ENCODE data around the gene ZNF296. TPM values are rescaled to one million over a fixed set of nuclear protein-coding genes. Genes with fewer than 3 reads are reported as not detected.
"Not testable (repeated sequence)": the region's sequence is repeated elsewhere in the genome, so short reads cannot be mapped to it uniquely, and the experiment has no call there.

Gene ZNF296
- total RNA-seq, 1 donor from 2014 or later: 5.8 TPM

DNA sequence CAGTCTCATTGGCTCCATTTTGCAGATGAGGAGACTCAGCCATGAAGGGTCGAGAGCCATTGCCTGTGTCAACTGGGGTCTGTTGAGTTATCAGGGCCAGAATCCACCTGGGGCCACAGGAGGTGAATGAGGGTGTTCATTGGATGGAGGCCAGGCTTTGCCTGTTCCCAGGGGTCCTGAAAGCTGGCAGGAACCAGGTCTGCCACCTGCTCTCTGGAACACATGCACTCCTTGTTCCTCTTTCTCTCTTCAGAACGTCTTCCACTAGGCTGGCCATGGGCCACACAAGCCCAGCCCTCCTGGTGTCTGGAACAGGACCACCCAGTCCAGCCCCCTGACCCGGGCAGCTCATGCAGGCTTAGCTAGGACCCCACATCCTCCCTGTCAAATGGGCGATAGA is 37.8 kb upstream of the ZNF296 start:
- intact Hi-C loops (cut with micrococcal nuclease): no loop called here
- no peak for DNase-seq (ENCODE audit: low spot score)
- no peaks in the 10 kb centered on the region for H3K36me3 Mint-ChIP-seq (ENCODE audit: low read depth)
- H3K4me3 Mint-ChIP-seq (ENCODE audit: low read depth): no peak overlapping the region
- peaks cover 44% of the 10 kb centered on the region for H3K4me1 Mint-ChIP-seq (ENCODE audit: low read depth)
- H3K9me3 Mint-ChIP-seq: no peaks in the 10 kb centered on the region
- no peak overlapping the region for H3K27ac Mint-ChIP-seq
- H3K27me3 Mint-ChIP-seq (ENCODE audit: low read depth): no peaks in the 10 kb centered on the region

DNA sequence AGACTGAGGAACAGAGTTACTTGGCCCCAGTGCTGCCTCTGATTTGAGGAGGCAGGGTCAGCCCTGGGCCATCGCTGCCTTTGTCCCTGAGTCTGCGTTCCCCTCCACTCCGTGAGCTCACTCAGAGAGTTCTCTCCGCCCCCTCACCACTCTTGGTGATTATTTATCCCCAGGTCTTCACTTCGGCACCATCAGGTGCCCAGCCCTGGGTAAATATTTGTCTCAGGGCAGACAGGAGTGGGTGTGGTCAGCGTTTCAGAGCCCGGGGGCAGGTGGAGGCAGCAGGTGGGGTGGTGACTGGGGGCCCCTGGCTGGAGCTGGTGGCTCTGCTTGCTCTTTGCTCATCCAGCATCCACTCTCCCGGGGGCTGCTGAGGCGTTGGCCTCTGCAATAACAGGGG is 37.4 kb upstream of the ZNF296 start:
- Mint-ChIP-seq H3K36me3 (ENCODE audit: low read depth) (no peaks in the 10 kb centered on the region), H3K27me3 (ENCODE audit: low read depth) (no peaks in the 10 kb centered on the region), H3K4me1 (ENCODE audit: low read depth) (peaks cover 40% of the 10 kb centered on the region), H3K9me3 (no peaks in the 10 kb centered on the region), H3K4me3 (ENCODE audit: low read depth) (no peak overlapping the region), H3K27ac (no peak overlapping the region)
- intact Hi-C loops (cut with micrococcal nuclease): no loop called here
- DNase-seq (ENCODE audit: low spot score): no peak

DNA sequence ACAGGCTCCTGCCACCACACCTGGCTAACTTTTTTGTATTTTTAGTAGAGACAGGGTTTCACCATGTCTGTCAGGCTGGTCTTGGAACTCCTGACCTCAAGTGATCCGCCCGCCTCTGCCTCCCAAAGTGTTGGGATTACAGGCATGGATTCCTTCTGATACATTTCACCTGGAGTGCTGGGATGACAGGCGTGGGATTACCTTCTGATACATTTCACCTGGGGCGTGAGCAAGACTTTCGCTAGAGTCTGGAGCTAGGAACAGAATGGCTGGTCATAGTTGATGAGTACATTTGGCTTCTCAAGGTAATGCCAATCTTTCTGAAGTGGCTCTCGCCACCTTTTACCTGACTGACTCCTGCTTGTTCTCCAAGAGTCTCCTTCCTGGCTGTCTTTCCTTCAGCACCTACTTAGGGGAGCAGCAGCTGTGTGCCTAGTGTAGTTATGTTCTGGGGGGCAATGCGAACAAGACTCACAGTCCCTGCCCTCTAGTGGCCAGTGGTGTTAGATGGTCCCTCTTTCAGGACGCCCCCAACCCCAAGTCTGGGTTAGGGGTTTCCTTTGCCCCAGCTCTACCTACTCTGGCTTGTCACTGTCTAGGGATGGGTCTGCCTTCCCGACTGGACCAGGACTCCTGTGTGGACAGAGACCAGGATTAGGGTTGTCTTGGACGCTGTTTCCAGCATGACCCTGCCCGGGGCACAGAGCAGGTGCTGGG is 36.0 kb upstream of the ZNF296 start:
- Mint-ChIP-seq H3K36me3 (ENCODE audit: low read depth) (no peaks in the 10 kb centered on the region), H3K27ac (no peak overlapping the region), H3K4me3 (ENCODE audit: low read depth) (no peak overlapping the region), H3K27me3 (ENCODE audit: low read depth) (no peaks in the 10 kb centered on the region), H3K9me3 (no peaks in the 10 kb centered on the region), H3K4me1 (ENCODE audit: low read depth) (peaks cover 27% of the 10 kb centered on the region)
- no peak for DNase-seq (ENCODE audit: low spot score)
- intact Hi-C loops (cut with micrococcal nuclease): no loop called here

DNA sequence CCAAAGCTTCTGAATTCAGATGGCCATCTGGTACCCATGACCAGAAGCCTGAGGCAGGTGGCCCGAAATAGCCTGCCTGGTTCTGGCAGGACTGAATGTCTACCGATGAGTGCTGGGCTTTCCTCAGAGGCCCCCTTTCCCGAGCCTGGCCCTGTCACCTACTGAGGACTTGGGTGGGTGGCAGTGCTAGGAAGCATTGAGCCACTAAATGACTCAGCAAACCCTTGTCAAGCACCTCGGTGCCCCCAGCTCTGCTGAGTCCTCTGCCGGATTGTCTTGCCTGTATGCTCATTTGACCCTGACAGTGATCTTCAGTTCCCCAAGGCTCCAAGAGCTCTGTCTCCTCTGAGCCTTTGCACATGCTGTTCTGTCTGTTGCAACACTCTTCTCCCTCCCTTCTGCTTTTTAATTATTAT is 34.6 kb upstream of the ZNF296 start:
- Mint-ChIP-seq H3K27ac (no peak overlapping the region), H3K4me1 (ENCODE audit: low read depth) (peaks cover 15% of the 10 kb centered on the region), H3K9me3 (no peaks in the 10 kb centered on the region), H3K36me3 (ENCODE audit: low read depth) (no peaks in the 10 kb centered on the region), H3K4me3 (ENCODE audit: low read depth) (no peak overlapping the region), H3K27me3 (ENCODE audit: low read depth) (no peaks in the 10 kb centered on the region)
- no peak for DNase-seq (ENCODE audit: low spot score)
- intact Hi-C loops (cut with micrococcal nuclease): no loop called here

DNA sequence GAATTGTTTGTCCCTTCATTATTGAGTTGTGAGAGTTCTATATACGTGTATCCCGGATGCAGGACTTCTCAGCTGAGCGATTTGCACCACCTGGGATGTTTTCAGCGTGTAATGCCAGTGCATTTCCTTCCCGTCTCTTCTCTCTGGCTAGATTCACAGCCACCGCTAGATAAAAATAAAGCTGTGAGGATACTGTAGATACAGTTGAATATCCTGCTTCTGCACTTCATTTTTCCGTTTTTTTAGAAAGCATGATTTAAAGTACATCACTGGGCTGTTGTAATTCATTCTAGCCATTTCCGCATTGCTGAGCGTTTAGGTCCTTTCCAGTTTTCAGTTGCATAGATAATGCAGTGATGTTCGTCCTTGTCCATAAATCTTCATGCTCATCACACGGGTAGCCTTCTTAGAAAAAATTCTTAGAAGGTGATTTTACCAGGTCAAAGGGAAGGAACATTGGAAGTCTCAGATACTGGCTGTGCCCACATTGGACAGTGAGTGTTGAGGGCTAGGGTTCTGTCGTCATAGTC is 31.4 kb upstream of the ZNF296 start:
- Mint-ChIP-seq H3K9me3 (no peaks in the 10 kb centered on the region), H3K4me1 (ENCODE audit: low read depth) (peaks cover 23% of the 10 kb centered on the region), H3K27ac (no peak overlapping the region), H3K27me3 (ENCODE audit: low read depth) (no peaks in the 10 kb centered on the region), H3K4me3 (ENCODE audit: low read depth) (no peak overlapping the region), H3K36me3 (ENCODE audit: low read depth) (no peaks in the 10 kb centered on the region)
- no peak for DNase-seq (ENCODE audit: low spot score)
- intact Hi-C loops (cut with micrococcal nuclease): no loop called here

DNA sequence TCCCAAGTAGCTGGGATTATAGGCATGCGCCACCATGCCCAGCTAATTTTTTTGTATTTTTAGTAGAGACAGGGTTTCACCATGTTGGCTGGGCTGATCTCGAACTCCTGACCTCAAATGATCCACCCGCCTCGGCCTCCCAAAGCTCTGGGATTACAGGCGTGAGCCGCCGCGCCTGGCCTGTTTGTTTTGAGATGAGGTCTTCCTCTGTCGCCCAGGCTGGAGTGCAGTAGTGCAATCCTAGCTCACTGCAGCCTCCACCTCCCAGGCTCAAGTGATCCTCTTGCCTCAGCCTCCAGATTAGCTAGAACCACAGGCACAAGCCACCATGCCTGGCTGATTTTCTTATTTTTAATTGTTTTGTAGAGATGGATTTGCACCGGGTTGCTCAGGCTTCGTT is 30.1 kb upstream of the ZNF296 start:
- H3K9me3 Mint-ChIP-seq; intact Hi-C loops (cut with micrococcal nuclease); H3K4me3 Mint-ChIP-seq (ENCODE audit: low read depth); DNase-seq (ENCODE audit: low spot score); H3K27me3 Mint-ChIP-seq (ENCODE audit: low read depth); H3K36me3 Mint-ChIP-seq (ENCODE audit: low read depth); H3K27ac Mint-ChIP-seq: not testable (repeated sequence)
- H3K4me1 Mint-ChIP-seq (ENCODE audit: low read depth): peaks cover 21% of the 10 kb centered on the region

DNA sequence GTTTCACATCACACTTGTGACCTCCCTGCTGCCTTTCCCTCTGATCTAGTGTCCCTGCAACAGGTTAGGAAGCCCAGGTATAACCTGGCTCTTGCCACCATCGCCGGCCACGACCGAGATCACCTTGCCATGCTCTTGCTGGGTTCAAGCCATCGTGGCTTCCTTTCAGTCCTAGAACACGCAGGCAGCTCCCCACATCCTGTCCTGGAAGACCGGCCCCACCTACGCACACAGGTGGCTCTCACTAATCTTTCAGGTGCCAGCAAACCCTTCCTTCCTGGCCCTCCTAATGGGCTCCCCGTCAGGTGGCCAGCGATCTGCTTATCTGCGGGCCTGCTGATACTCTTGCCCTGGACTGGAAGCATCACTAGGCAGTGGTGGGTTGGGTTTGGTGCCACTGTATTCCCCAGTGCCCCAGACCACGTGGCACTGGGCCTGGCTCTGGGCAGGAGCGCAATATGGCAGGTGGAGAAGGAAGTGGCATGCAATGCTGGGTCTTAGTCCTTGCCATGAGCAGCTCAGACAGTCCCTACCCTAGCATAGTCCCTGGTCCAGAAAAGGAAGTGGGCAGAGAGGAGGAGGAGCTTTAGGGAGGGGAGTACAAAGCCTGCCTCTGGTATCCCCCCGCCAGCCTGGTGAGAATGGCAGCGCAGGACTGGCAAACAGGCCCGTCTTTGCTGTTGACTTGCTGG is 28.5 kb upstream of the ZNF296 start:
- Mint-ChIP-seq H3K27ac (peak overlapping the region; percentile 42), H3K4me1 (ENCODE audit: low read depth) (peaks cover 15% of the 10 kb centered on the region), H3K9me3 (no peaks in the 10 kb centered on the region), H3K27me3 (ENCODE audit: low read depth) (no peaks in the 10 kb centered on the region), H3K4me3 (ENCODE audit: low read depth) (no peak overlapping the region), H3K36me3 (ENCODE audit: low read depth) (no peaks in the 10 kb centered on the region)
- no peak for DNase-seq (ENCODE audit: low spot score)
- intact Hi-C loops (cut with micrococcal nuclease): no loop called here

DNA sequence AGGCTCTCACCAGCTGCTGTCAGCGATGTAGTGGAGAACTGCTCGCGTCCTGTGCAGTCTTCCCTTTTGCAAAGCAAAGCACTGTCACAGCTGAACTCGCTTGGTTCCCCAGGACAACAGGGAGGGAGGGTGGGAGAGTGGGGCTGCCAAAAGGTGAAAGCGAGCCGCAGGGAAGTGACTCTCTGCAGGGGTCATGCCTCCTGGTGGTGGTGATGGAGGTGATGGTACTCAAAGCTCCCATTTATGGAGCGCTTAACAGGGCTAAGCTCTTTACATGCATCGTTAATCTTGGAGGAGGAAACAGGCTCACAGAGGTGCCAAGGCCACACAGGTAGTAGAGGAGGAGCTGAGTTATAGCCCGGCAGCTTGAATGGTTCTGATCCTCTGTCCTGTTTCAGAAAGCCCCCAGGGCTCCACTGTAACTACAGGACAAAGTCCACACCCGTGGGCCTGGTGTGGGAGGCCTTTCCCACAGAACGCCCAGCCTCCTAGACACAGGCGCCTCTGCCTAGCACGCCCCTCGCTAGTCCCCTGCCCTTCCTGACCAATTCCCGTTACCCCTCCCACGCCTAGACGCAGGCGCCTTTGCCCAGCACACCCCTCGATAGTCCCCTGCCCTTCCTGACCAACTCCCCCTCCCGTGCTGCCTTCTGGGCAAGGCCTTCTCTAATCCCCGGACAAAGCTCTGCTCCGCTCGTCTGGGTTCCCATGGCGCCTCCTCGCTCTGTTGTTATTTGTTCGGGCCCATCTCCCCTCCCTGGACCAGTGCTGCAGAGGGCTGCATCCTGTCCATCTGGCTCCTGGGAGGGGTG is 27.4 kb upstream of the ZNF296 start:
- H3K27me3 Mint-ChIP-seq (ENCODE audit: low read depth): no peaks in the 10 kb centered on the region
- peaks cover 19% of the 10 kb centered on the region for H3K4me1 Mint-ChIP-seq (ENCODE audit: low read depth)
- no peak overlapping the region for H3K4me3 Mint-ChIP-seq (ENCODE audit: low read depth)
- no peaks in the 10 kb centered on the region for H3K9me3 Mint-ChIP-seq
- DNase-seq (ENCODE audit: low spot score): no peak
- intact Hi-C loops (cut with micrococcal nuclease): no loop called here
- no peak overlapping the region for H3K27ac Mint-ChIP-seq
- no peaks in the 10 kb centered on the region for H3K36me3 Mint-ChIP-seq (ENCODE audit: low read depth)

DNA sequence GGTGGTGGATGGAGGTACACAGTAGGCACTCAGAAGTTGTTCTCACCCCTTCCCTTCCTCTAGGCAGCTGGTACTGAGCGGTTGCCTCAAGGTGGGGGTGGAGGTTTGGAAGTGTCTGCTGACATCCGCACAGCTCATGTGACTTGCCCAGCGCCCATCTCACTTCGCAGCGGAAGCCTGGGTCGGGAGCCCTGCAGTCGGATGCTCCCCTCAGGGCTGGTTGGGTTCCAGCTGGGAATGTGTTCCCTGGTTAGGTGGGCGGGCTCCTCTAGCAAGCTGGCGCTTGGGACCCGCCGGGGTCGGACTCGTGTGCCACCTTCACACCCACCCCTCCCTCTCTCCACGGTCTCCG is 26.9 kb upstream of the ZNF296 start:
- no peak overlapping the region for H3K4me3 Mint-ChIP-seq (ENCODE audit: low read depth)
- H3K27ac Mint-ChIP-seq: no peak overlapping the region
- H3K4me1 Mint-ChIP-seq (ENCODE audit: low read depth): peaks cover 19% of the 10 kb centered on the region
- DNase-seq (ENCODE audit: low spot score): no peak
- H3K27me3 Mint-ChIP-seq (ENCODE audit: low read depth): no peaks in the 10 kb centered on the region
- intact Hi-C loops (cut with micrococcal nuclease): no loop called here
- H3K9me3 Mint-ChIP-seq: no peaks in the 10 kb centered on the region
- H3K36me3 Mint-ChIP-seq (ENCODE audit: low read depth): no peaks in the 10 kb centered on the region

DNA sequence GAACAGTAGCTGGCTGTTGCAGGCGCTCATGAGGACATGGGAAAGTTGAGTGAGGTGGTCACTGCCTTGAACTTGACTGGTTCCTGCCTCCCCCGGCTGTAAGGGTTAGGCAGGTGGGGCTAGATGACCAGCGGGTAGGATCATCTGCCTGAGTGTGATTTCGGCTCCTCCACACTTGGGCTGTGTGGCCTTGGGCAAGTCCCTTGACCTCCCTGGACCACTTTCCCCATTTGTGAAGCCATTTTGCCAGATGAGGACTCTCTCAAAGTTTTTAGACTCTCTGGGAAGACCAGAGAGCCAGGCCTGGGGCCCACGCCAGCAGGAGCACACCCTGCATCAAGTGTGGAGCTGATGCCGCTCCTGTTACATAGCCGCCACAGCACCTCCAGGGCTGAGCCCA is 26.2 kb upstream of the ZNF296 start:
- Mint-ChIP-seq H3K4me1 (ENCODE audit: low read depth) (peaks cover 19% of the 10 kb centered on the region), H3K4me3 (ENCODE audit: low read depth) (no peak overlapping the region), H3K36me3 (ENCODE audit: low read depth) (no peaks in the 10 kb centered on the region), H3K9me3 (no peaks in the 10 kb centered on the region), H3K27me3 (ENCODE audit: low read depth) (no peaks in the 10 kb centered on the region), H3K27ac (no peak overlapping the region)
- no peak for DNase-seq (ENCODE audit: low spot score)
- intact Hi-C loops (cut with micrococcal nuclease): no loop called here

DNA sequence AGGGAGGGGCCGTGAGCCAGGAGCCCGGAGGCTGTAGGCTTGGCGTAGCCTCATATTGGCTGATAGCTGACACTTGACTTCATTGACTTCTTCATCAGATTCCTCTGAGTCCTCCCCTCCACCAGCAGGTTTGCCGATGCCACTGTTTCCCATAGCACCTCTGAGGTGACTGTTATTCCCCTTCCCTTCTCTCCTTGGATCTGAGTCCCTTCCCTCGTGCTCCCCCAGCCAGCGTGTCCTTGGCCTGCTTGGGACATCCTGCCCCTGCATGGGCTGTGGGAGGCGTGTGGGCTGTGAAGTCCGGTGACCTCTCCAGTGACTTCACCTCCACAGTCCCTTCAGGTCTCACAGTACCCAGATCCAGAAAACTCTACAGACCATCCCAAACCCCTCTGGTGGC is 25.5 kb upstream of the ZNF296 start:
- DNase-seq (ENCODE audit: low spot score): no peak
- H3K9me3 Mint-ChIP-seq: no peaks in the 10 kb centered on the region
- H3K27ac Mint-ChIP-seq: no peak overlapping the region
- H3K27me3 Mint-ChIP-seq (ENCODE audit: low read depth): no peaks in the 10 kb centered on the region
- no peak overlapping the region for H3K4me3 Mint-ChIP-seq (ENCODE audit: low read depth)
- H3K36me3 Mint-ChIP-seq (ENCODE audit: low read depth): no peaks in the 10 kb centered on the region
- peaks cover 23% of the 10 kb centered on the region for H3K4me1 Mint-ChIP-seq (ENCODE audit: low read depth)
- intact Hi-C loops (cut with micrococcal nuclease): no loop called here

DNA sequence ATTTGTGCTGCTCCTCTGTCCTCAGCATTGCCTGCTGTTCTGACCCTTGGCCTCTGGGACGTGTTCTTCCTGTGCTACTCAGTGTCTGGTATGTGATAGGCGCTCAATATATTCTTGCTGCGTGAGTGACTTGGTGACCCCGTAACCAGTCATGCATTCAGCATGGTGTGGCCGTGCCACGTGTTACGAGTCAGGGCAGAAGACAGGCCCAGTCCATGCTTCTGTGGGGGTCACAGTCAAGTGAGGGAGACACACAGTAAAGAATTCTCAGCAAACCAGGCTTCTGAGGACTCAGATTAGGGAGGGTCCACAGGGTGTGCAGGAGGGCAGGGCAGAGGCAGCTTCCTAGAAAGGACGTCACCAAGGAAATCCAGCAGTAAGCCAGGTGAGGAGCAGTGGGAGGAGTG is 24.6 kb upstream of the ZNF296 start:
- H3K4me1 Mint-ChIP-seq (ENCODE audit: low read depth): peaks cover 31% of the 10 kb centered on the region
- no peak for DNase-seq (ENCODE audit: low spot score)
- no peaks in the 10 kb centered on the region for H3K9me3 Mint-ChIP-seq
- H3K27me3 Mint-ChIP-seq (ENCODE audit: low read depth): no peaks in the 10 kb centered on the region
- intact Hi-C loops (cut with micrococcal nuclease): no loop called here
- no peak overlapping the region for H3K27ac Mint-ChIP-seq
- H3K36me3 Mint-ChIP-seq (ENCODE audit: low read depth): no peaks in the 10 kb centered on the region
- no peak overlapping the region for H3K4me3 Mint-ChIP-seq (ENCODE audit: low read depth)

DNA sequence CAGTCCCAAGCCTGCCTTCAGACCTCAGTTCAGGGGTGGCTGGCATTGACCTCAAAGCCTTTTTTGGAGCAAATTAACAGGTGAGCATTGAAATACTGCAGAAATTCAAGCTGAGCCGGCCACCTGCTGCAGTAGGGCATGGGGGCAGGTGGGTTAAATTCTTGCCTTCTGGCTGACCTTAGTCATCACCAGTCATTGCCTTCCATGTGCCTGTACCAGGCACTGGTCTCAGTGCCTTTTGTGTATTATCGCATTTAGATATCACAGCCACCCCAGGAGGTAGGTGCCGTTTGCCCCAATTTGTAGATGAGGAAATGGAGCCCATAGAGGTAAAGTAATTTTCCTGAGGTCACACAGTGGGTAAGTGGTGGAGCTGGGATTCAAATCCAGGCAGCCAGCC is 23.9 kb upstream of the ZNF296 start:
- Mint-ChIP-seq H3K4me3 (ENCODE audit: low read depth) (no peak overlapping the region), H3K9me3 (no peaks in the 10 kb centered on the region), H3K27me3 (ENCODE audit: low read depth) (no peaks in the 10 kb centered on the region), H3K36me3 (ENCODE audit: low read depth) (no peaks in the 10 kb centered on the region), H3K4me1 (ENCODE audit: low read depth) (peaks cover 29% of the 10 kb centered on the region), H3K27ac (no peak overlapping the region)
- DNase-seq (ENCODE audit: low spot score): no peak
- intact Hi-C loops (cut with micrococcal nuclease): no loop called here
